OCI-LY7 (cell line): ENCODE measurements around the gene SCT. TPM values are rescaled to one million over a fixed set of nuclear protein-coding genes. Genes with fewer than 3 reads are reported as not detected.

Experiments used
- BruUV-seq: library from RNA; stranded (reverse); fragments of 400-500 nt; replicated peaks from 2 replicates; lab custom pipeline; 2021; lab: Mats Ljungman, UMichigan
- CTCF ChIA-PET: fragments of 300-600 bp; sonication (Branson Sonifier 250); formaldehyde crosslinking; loops from one replicate; lab custom pipeline; 2022; ENCODE audit warnings: antibody characterized with exemption; ENCODE audit not compliant: unreplicated experiment; lab: Charles Lee
- POLR2A ChIA-PET: fragments of 300-600 bp; sonication (Branson Sonifier 250); formaldehyde crosslinking; loops from one replicate; lab custom pipeline; 2022; ENCODE audit warnings: antibody characterized with exemption; lab: Charles Lee
- DNase-seq: peaks from one replicate; pipeline ENCODE4 v3.0.0-alpha.2; 2015; ENCODE audit warnings: low spot score
- H2AFZ ChIP-seq: fragments of 200-600 bp; sonication (generic), shearing (Covaris generic); 2 replicates; pipeline ENCODE4 v1.6.1; 2014; ENCODE audit warnings: mild to moderate bottlenecking, antibody characterized with exemption, low read length, moderate library complexity
- H3K27ac ChIP-seq: fragments of 200-600 bp; sonication (generic); 2 replicates; pipeline ENCODE4 v1.5.1; 2014; ENCODE audit warnings: mixed run types, low read depth, mild to moderate bottlenecking, moderate library complexity, low read length, inconsistent platforms; ENCODE audit not compliant: poor library complexity, severe bottlenecking
- H3K36me3 ChIP-seq: fragments of 200-600 bp; sonication (generic); 2 replicates; pipeline ENCODE4 v1.6.1; 2014; ENCODE audit warnings: mild to moderate bottlenecking, antibody characterized with exemption, low read length, moderate library complexity, mixed read lengths; ENCODE audit not compliant: insufficient read depth
- H3K4me1 ChIP-seq: fragments of 200-600 bp; sonication (generic); 2 replicates; pipeline ENCODE4 v1.5.1; 2014; ENCODE audit warnings: mild to moderate bottlenecking, low read length; ENCODE audit not compliant: insufficient read depth, poor library complexity, severe bottlenecking
- H3K4me2 ChIP-seq: fragments of 200-600 bp; sonication (generic); 2 replicates; pipeline ENCODE4 v1.6.1; 2014; ENCODE audit warnings: mild to moderate bottlenecking, low read length
- H3K4me3 ChIP-seq: fragments of 200-600 bp; sonication (generic); 2 replicates; pipeline ENCODE4 v1.5.1; 2014; ENCODE audit warnings: mild to moderate bottlenecking, low read depth, low read length; ENCODE audit not compliant: poor library complexity, severe bottlenecking
- H3K79me2 ChIP-seq: fragments of 200-600 bp; sonication (generic); 2 replicates; pipeline ENCODE4 v1.6.1; 2016; ENCODE audit warnings: low read depth, mild to moderate bottlenecking, low read length, moderate library complexity, mixed read lengths; ENCODE audit not compliant: insufficient read depth
- H3K9me2 ChIP-seq: fragments of 200-600 bp; sonication (generic); 2 replicates; pipeline ENCODE4 v1.6.1; 2016; ENCODE audit warnings: mild to moderate bottlenecking, low read length, mixed read lengths; ENCODE audit not compliant: insufficient read depth
- H3K9me3 ChIP-seq: fragments of 200-600 bp; sonication (generic); 2 replicates; pipeline ENCODE4 v1.6.1; 2014; ENCODE audit warnings: mild to moderate bottlenecking, mixed run types, low read length, mixed read lengths
- H4K20me1 ChIP-seq: fragments of 200-600 bp; sonication (generic); 2 replicates; pipeline ENCODE4 v1.6.1; 2014; ENCODE audit warnings: mild to moderate bottlenecking, antibody characterized with exemption, low read length, moderate library complexity, mixed read lengths; ENCODE audit not compliant: insufficient read depth
- EZH2phosphoT487 ChIP-seq: fragments of 200-600 bp; sonication (generic); IDR thresholded peaks from 2 replicates; pipeline ENCODE4 v1.6.1; 2018; ENCODE audit warnings: low read depth, borderline replicate concordance, mild to moderate bottlenecking, mixed run types, antibody characterized with exemption, low read length, moderate library complexity, mixed read lengths
- intact Hi-C: fragments of 100-400 bp; cut with micrococcal nuclease; formaldehyde crosslinking; loops from one replicate; pipeline ENCODE4 v1.10.0; 2022; ENCODE audit not compliant: unreplicated experiment
- total RNA-seq, 2 experiments: library from RNA; depleted of rRNA in 1 of 2; stranded (reverse); fragments of >200 nt in 1 of 2; shearing (Covaris generic) in 1 of 2; gene quantifications; 2 replicates each; pipeline ENCODE4 v1.2.3, GENCODE V29; 2014 to 2022
- TF ChIP-seq, protein P1 (sequence below): fragments of 200-600 bp; sonication (generic); conservative IDR thresholded peaks from 2 replicates; pipeline ENCODE4 v1.5.1; 2014; ENCODE audit warnings: mild to moderate bottlenecking, antibody characterized with exemption, low read length, moderate library complexity, mixed read lengths

SCT gene
- total RNA-seq, 2 experiments from 2014 or later = not detected

GRCh38 chr11:660281-660680 is 33.3 kb upstream of the SCT start:
- DNase-seq = no peak
- intact Hi-C loops = no loop called here
- no peaks in the 10 kb centered on the region for H4K20me1 ChIP-seq
- H3K9me2 ChIP-seq = no peaks in the 10 kb centered on the region
- peaks cover 58% of the 10 kb centered on the region; the same call in 1 of the 2 replicates for H3K36me3 ChIP-seq
- H3K27ac ChIP-seq = no peak overlapping the region
- no peak overlapping the region for H2AFZ ChIP-seq
- BruUV-seq = no TSS peak
- peaks cover 9% of the 10 kb centered on the region for H3K4me1 ChIP-seq
- H3K79me2 ChIP-seq = no peaks in the 10 kb centered on the region
- ChIA-PET CTCF (interaction anchor here (0.5 kb wide), 1 partner anchor 116 kb away, joined by 3 read pairs; no protein-coding TSS in a partner anchor), POLR2A (no interaction called here)
- no peaks in the 10 kb centered on the region for H3K9me3 ChIP-seq
- H3K4me3 ChIP-seq = no peak overlapping the region
- no peak overlapping the region for H3K4me2 ChIP-seq
- TF ChIP-seq, protein P1, sequence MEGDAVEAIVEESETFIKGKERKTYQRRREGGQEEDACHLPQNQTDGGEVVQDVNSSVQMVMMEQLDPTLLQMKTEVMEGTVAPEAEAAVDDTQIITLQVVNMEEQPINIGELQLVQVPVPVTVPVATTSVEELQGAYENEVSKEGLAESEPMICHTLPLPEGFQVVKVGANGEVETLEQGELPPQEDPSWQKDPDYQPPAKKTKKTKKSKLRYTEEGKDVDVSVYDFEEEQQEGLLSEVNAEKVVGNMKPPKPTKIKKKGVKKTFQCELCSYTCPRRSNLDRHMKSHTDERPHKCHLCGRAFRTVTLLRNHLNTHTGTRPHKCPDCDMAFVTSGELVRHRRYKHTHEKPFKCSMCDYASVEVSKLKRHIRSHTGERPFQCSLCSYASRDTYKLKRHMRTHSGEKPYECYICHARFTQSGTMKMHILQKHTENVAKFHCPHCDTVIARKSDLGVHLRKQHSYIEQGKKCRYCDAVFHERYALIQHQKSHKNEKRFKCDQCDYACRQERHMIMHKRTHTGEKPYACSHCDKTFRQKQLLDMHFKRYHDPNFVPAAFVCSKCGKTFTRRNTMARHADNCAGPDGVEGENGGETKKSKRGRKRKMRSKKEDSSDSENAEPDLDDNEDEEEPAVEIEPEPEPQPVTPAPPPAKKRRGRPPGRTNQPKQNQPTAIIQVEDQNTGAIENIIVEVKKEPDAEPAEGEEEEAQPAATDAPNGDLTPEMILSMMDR = no peak
- TF ChIP-seq EZH2phosphoT487 = no peak

DNA sequence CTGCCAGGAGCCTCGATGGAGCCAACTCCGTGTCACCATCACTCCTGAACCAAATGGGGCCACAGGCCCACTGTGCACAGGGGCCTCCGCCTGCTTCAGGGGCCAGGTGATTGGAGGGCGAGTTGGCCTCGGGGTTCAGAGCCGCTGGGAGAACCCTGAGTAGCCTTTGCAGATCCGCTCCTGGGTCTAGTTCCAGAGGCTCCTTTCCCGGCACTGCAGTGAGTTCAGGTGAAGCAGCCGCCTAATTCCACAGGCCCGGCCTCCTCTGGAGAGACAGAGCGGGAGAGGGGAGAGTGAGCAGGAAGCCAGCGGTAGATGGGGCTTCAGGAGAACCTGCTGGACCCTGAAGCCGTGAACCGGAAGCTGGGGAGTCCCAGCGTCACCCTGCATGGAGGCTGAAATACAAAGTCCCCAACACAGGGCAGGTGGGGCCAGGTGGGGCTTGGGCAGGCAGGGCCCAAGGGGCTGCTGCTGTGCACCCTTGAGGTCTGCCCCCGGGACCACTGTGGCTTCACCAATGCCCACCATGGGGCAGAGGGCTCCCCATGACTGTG is 32.6 kb upstream of the SCT start:
- Histone ChIP-seq H3K9me2 (no peaks in the 10 kb centered on the region), H2AFZ (no peak overlapping the region), H3K4me2 (no peak overlapping the region), H4K20me1 (no peaks in the 10 kb centered on the region), H3K9me3 (no peaks in the 10 kb centered on the region), H3K4me1 (peaks cover 9% of the 10 kb centered on the region), H3K4me3 (no peak overlapping the region), H3K79me2 (no peaks in the 10 kb centered on the region), H3K36me3 (peaks cover 55% of the 10 kb centered on the region), H3K27ac (no peak overlapping the region)
- intact Hi-C loops = no loop called here
- ChIA-PET CTCF (no interaction called here), POLR2A (interaction anchor here (0.6 kb wide), 1 partner anchor 38 kb away, joined by 3 read pairs; no protein-coding TSS in a partner anchor)
- DNase-seq = no peak
- TF ChIP-seq, protein P1 = no peak
- no peak for TF ChIP-seq EZH2phosphoT487
- BruUV-seq = no TSS peak

DNA sequence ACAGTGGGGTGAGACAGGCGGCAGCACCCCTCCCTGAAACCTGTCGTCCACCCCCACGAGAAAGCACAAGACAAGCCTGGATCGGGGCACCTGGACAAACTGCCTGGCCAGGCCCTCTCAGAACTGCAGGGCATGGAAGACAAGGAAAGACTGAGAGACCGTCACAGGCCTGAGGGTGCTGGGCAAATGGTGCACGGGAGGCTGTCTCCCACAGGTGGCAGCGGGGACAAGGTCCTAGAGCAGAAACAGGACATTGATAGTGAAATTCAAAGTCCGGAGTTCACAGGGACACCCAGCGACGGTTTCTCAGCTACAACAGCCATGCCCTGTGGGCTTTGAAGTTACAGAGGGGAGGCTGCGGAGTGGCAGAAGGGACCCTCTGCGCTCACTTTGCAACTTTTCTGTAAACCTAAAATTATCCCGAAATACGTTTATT is 30.7 kb upstream of the SCT start:
- H3K36me3 ChIP-seq = peaks cover 58% of the 10 kb centered on the region
- no peak for TF ChIP-seq EZH2phosphoT487
- TF ChIP-seq, protein P1 = no peak
- ChIA-PET POLR2A (interaction anchor here (0.5 to 1.2 kb wide), 2 partner anchors 58 to 65 kb away, joined by 3 to 8 read pairs; no protein-coding TSS in a partner anchor), CTCF (no interaction called here)
- H2AFZ ChIP-seq = no peak overlapping the region
- no peaks in the 10 kb centered on the region for H3K79me2 ChIP-seq
- H3K9me3 ChIP-seq = no peaks in the 10 kb centered on the region
- intact Hi-C loops = no loop called here
- peaks cover 9% of the 10 kb centered on the region for H3K4me1 ChIP-seq
- no peak overlapping the region for H3K4me2 ChIP-seq
- H3K9me2 ChIP-seq = no peaks in the 10 kb centered on the region
- BruUV-seq = no TSS peak
- DNase-seq = no peak
- no peak overlapping the region for H3K4me3 ChIP-seq
- H4K20me1 ChIP-seq = no peaks in the 10 kb centered on the region
- H3K27ac ChIP-seq = no peak overlapping the region
